ENCODE results near the gene PIP5K1A. TPM values are rescaled to one million over a fixed set of nuclear protein-coding genes. Genes with fewer than 3 reads are reported as not detected.

Gene PIP5K1A
- total RNA-seq, 1 donor from 2014 or later = 80.3 TPM

GRCh38 chr1:151292207-151293030, 94.1 kb downstream of the PIP5K1A start:
- no peaks in the 10 kb centered on the region for H3K27me3 ChIP-seq
- intact Hi-C loops (cut with DNase I) = no loop called here
- H3K36me3 ChIP-seq = peaks cover 8 to 85% of the 10 kb centered on the region in 2 donors
- H3K4me3 ChIP-seq = no peak overlapping the region
- no peaks in the 10 kb centered on the region for H3K9me3 ChIP-seq
- H3K4me1 ChIP-seq = no peaks in the 10 kb centered on the region
- DNase-seq (ENCODE audit: extremely low spot score in 2 of 2) = no peak
- TF ChIP-seq POLR2AphosphoS5 (IDR thresholded peaks at IDR 0.05; ENCODE audit: insufficient read depth in 1 of 2, low read depth in 1 of 2) (no peak), CTCF (IDR thresholded peaks at IDR 0.05) (no peak), POLR2A (IDR thresholded peaks at IDR 0.05) (no peak)
- no peak overlapping the region for H3K27ac ChIP-seq

- intact Hi-C loops (cut with DNase I) = no loop called here
- Histone ChIP-seq H3K36me3 (peaks cover 14 to 85% of the 10 kb centered on the region in 2 donors), H3K4me3 (no peak overlapping the region), H3K9me3 (no peaks in the 10 kb centered on the region), H3K4me1 (no peaks in the 10 kb centered on the region), H3K27ac (no peak overlapping the region), H3K27me3 (no peaks in the 10 kb centered on the region)
- TF ChIP-seq CTCF (IDR thresholded peaks at IDR 0.05) (no peak), POLR2AphosphoS5 (IDR thresholded peaks at IDR 0.05; ENCODE audit: insufficient read depth in 1 of 2, low read depth in 1 of 2) (no peak), POLR2A (IDR thresholded peaks at IDR 0.05) (no peak)
- no peak for DNase-seq (ENCODE audit: extremely low spot score in 2 of 2)
These were observed 94.7 kb downstream of the PIP5K1A start for GRCh38 chr1:151293093-151293492.

- intact Hi-C loops (cut with DNase I) = no loop called here
- H3K4me3 ChIP-seq = no peak overlapping the region
- no peaks in the 10 kb centered on the region for H3K4me1 ChIP-seq
- H3K36me3 ChIP-seq = peaks cover 14 to 92% of the 10 kb centered on the region in 2 donors
- H3K27ac ChIP-seq = no peak overlapping the region
- H3K9me3 ChIP-seq = no peaks in the 10 kb centered on the region
- DNase-seq (ENCODE audit: extremely low spot score in 2 of 2) = no peak
- no peaks in the 10 kb centered on the region for H3K27me3 ChIP-seq
- TF ChIP-seq POLR2AphosphoS5 (IDR thresholded peaks at IDR 0.05; ENCODE audit: insufficient read depth in 1 of 2, low read depth in 1 of 2) (no peak), POLR2A (IDR thresholded peaks at IDR 0.05) (no peak), CTCF (IDR thresholded peaks at IDR 0.05) (no peak)
These were observed 96.5 kb downstream of the PIP5K1A start for GRCh38 chr1:151294742-151295462.

Other genes starting within 250 kb of the PIP5K1A start
- gene CERS2, start 223.7 kb upstream of the PIP5K1A start, total RNA-seq = 86.4 TPM
- gene ANXA9, start 216.3 kb upstream of the PIP5K1A start, total RNA-seq = 0.49 TPM
- 27.0 TPM for gene MINDY1, start 191.7 kb upstream of the PIP5K1A start, total RNA-seq
- gene PRUNE1, start 190.1 kb upstream of the PIP5K1A start, total RNA-seq = 25.5 TPM
- 105 TPM for gene BNIPL, start 162.0 kb upstream of the PIP5K1A start, total RNA-seq
- 5.2 TPM for gene C1orf56, start 150.8 kb upstream of the PIP5K1A start, total RNA-seq
- 89.1 TPM for gene CDC42SE1, start 138.9 kb upstream of the PIP5K1A start, total RNA-seq
- gene MLLT11, start 138.2 kb upstream of the PIP5K1A start, total RNA-seq = 3.7 TPM
- gene GABPB2, start 127.8 kb upstream of the PIP5K1A start, total RNA-seq = 19.2 TPM
- 10.1 TPM for gene SEMA6C, start 51.9 kb upstream of the PIP5K1A start, total RNA-seq
- gene TNFAIP8L2, start 41.9 kb upstream of the PIP5K1A start, total RNA-seq = 7.6 TPM
- gene LYSMD1, start 32.6 kb upstream of the PIP5K1A start, total RNA-seq = 21.1 TPM
- gene SCNM1, start 32.4 kb upstream of the PIP5K1A start, total RNA-seq = 22.1 TPM
- 2.2 TPM for gene TMOD4, start 22.6 kb upstream of the PIP5K1A start, total RNA-seq
- gene VPS72, start 8.4 kb upstream of the PIP5K1A start, total RNA-seq = 17.2 TPM
- 118 TPM for gene PSMD4, start 56.2 kb downstream of the PIP5K1A start, total RNA-seq
- 26.8 TPM for gene ZNF687, start 83.7 kb downstream of the PIP5K1A start, total RNA-seq
- 69.0 TPM for gene PI4KB, start 128.9 kb downstream of the PIP5K1A start, total RNA-seq
- 13.0 TPM for gene RFX5, start 148.7 kb downstream of the PIP5K1A start, total RNA-seq
- gene SELENBP1, start 174.2 kb downstream of the PIP5K1A start, total RNA-seq = 30.9 TPM
- gene PSMB4, start 201.0 kb downstream of the PIP5K1A start, total RNA-seq = 292 TPM

All from vagina (tissue), 2 donors.